PC-9 (cell line): ENCODE results near the gene DNAJC5. TPM values are rescaled to one million over a fixed set of nuclear protein-coding genes. Genes with fewer than 3 reads are reported as not detected.

Experiments
- BruUV-seq: library from RNA; stranded (reverse); fragments of 400-500 nt; replicated peaks from 2 replicates; lab custom pipeline; 2021; lab: Mats Ljungman, UMichigan
- CTCF ChIA-PET: fragments of 300-600 bp; sonication (Branson Sonifier 250); formaldehyde crosslinking; loops from one replicate; lab custom pipeline; 2022; ENCODE audit warnings: antibody characterized with exemption; lab: Charles Lee
- POLR2A ChIA-PET: fragments of 300-600 bp; sonication (Branson Sonifier 250); formaldehyde crosslinking; loops from one replicate; lab custom pipeline; 2022; ENCODE audit warnings: antibody characterized with exemption; ENCODE audit not compliant: unreplicated experiment; lab: Charles Lee
- DNase-seq, 2 experiments: peaks; one replicate each; pipeline versions ENCODE4 v3.0.0 to v3.0.0-alpha.2; 2015 to 2022; ENCODE audit warnings: mixed read lengths in 1 of 2
- H2AFZ ChIP-seq: fragments of 200-600 bp; sonication (generic); 2 replicates; pipeline ENCODE4 v1.8.1; 2017; ENCODE audit warnings: antibody characterized with exemption
- H3F3A ChIP-seq: fragments of 200-600 bp; sonication (generic); 2 replicates; pipeline ENCODE4 v1.8.1; 2017; ENCODE audit warnings: antibody characterized with exemption, mild to moderate bottlenecking, low read depth; ENCODE audit not compliant: insufficient read depth
- H3K27ac ChIP-seq: fragments of 200-600 bp; sonication (generic); 2 replicates; pipeline ENCODE4 v1.6.1; 2016; ENCODE audit warnings: mixed run types
- H3K27me3 ChIP-seq: fragments of 200-600 bp; sonication (generic); 2 replicates; pipeline ENCODE4 v1.6.1; 2016; ENCODE audit warnings: low read depth, mixed run types; ENCODE audit not compliant: insufficient read depth
- H3K36me3 ChIP-seq: fragments of 200-600 bp; sonication (generic); 2 replicates; pipeline ENCODE4 v1.6.1; 2016; ENCODE audit warnings: low read depth, mixed run types
- H3K4me1 ChIP-seq: fragments of 200-600 bp; sonication (generic); replicated peaks from 2 replicates; pipeline ENCODE4 v1.6.1; 2016; ENCODE audit warnings: mixed run types; ENCODE audit not compliant: insufficient read depth
- H3K4me2 ChIP-seq: fragments of 200-600 bp; sonication (generic); 2 replicates; pipeline ENCODE4 v1.6.1; 2017; ENCODE audit warnings: mixed run types
- H3K4me3 ChIP-seq: fragments of 200-600 bp; sonication (generic); 2 replicates; pipeline ENCODE4 v1.6.1; 2016; ENCODE audit warnings: mixed run types
- H3K79me2 ChIP-seq: fragments of 200-600 bp; sonication (generic); 2 replicates; pipeline ENCODE4 v1.6.1; 2017; ENCODE audit warnings: low read depth, mixed run types
- H3K9me2 ChIP-seq: fragments of 200-600 bp; sonication (generic); 2 replicates; pipeline ENCODE4 v1.8.1; 2017; ENCODE audit warnings: mild to moderate bottlenecking; ENCODE audit not compliant: insufficient read depth
- H3K9me3 ChIP-seq: fragments of 200-600 bp; sonication (generic); 2 replicates; pipeline ENCODE4 v1.8.1; 2016; ENCODE audit warnings: low read depth; ENCODE audit not compliant: insufficient read depth
- H4K20me1 ChIP-seq: fragments of 200-600 bp; sonication (generic); 2 replicates; pipeline ENCODE4 v1.8.1; 2017; ENCODE audit not compliant: insufficient read depth
- CTCF ChIP-seq: fragments of 200-600 bp; sonication (generic); conservative IDR thresholded peaks from 2 replicates; pipeline ENCODE4 v1.6.1; 2017; ENCODE audit warnings: mixed run types, antibody characterized with exemption, mild to moderate bottlenecking, moderate library complexity
- EZH2 ChIP-seq: fragments of 200-600 bp; sonication (generic); IDR thresholded peaks from 2 replicates; pipeline ENCODE4 v1.8.0; 2017; ENCODE audit warnings: antibody characterized with exemption, low read depth
- intact Hi-C: fragments of 100-400 bp; cut with micrococcal nuclease; formaldehyde crosslinking; loops from one replicate; pipeline ENCODE4 v1.10.0; 2022; ENCODE audit not compliant: unreplicated experiment
- total RNA-seq: library from RNA; stranded (reverse); gene quantifications from 2 replicates; pipeline ENCODE4 v1.2.3, GENCODE V29; 2021

The DNAJC5 gene
- total RNA-seq, 1 experiment from 2014 or later = 48.1 TPM

- H3F3A ChIP-seq = peaks cover 63% of the 10 kb centered on the region
- no peaks in the 10 kb centered on the region for H3K9me2 ChIP-seq
- H3K9me3 ChIP-seq = no peaks in the 10 kb centered on the region
- no peaks in the 10 kb centered on the region for H3K27me3 ChIP-seq
- no peak overlapping the region for H2AFZ ChIP-seq
- H3K36me3 ChIP-seq = peaks cover 49% of the 10 kb centered on the region
- H3K27ac ChIP-seq = peak overlapping the region; percentile 92; the same call in 1 of the 2 replicates
- TF ChIP-seq EZH2 (no peak), CTCF (no peak)
- intact Hi-C loops = no loop called here
- peaks cover 48% of the 10 kb centered on the region for H4K20me1 ChIP-seq
- H3K4me1 ChIP-seq = peaks cover 63% of the 10 kb centered on the region
- no TSS peak for BruUV-seq
- ChIA-PET CTCF (no interaction called here), POLR2A (no interaction called here)
- no peak overlapping the region for H3K4me3 ChIP-seq
- DNase-seq = no peak
- H3K79me2 ChIP-seq = peaks cover 56% of the 10 kb centered on the region
- H3K4me2 ChIP-seq = no peak overlapping the region
Measured at GRCh38 chr20:63886921-63887320, 8.0 kb upstream of the DNAJC5 start.

DNA sequence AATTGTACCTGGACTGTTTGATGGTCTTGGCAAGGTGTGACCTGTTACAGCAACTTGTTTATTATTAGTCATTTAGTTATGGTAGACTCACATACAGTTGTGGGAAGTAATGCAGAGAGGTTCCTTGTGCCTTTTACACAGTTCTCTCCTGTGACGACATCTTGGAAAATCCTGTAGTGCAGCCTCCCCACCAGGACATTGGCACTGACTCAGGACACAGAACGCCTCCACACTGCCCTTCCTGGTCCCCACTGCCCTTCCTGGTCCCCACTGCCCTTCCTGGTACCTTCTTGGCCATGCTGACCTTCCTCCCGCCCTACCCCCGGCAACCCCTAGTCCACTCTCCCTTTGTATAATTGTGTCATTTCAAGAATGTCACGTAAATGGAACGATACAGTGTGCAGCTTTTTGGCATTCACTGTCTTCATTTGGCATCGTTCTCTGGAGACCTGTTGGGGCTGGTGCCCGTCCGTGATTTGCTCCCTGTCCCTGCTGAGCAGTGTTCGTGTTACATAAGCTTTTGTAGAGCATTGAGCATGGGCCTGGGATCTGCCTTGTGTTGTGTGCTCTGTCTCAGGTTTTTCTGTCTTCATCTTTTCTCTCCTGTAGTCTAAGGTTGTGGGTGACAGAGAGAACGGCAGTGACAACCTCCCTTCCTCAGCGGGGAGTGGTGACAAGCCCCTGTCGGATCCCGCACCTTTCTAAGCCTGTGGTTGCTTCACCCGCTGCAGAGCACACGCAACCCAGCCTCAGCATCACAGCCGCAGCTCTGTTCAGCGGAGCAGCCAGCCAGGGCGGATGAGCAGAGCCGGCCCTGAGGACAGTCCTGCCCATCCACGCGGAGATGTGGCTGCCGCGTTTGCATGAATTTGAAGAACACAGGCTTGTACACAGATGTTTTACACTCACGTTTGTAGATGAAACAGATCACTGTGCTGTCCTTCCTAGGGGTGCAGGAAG, 5.4 kb upstream of the DNAJC5 start:
- POLR2A ChIA-PET = interaction anchor here (0.7 kb wide), 1 partner anchor 149 kb away, joined by 3 read pairs; no protein-coding TSS in a partner anchor
- Histone ChIP-seq H3K27ac (peak overlapping the region; percentile 92), H3K79me2 (peaks cover 49% of the 10 kb centered on the region), H3K4me3 (0 out of 2 replicates have a peak overlapping the region, but pooled peaks have one; percentile 9), H3K4me2 (peak overlapping the region; percentile 72), H3K9me2 (no peaks in the 10 kb centered on the region), H3K27me3 (no peaks in the 10 kb centered on the region), H3K4me1 (peaks cover 69% of the 10 kb centered on the region), H2AFZ (no peak overlapping the region), H4K20me1 (peaks cover 24% of the 10 kb centered on the region), H3K36me3 (peaks cover 44% of the 10 kb centered on the region), H3F3A (peaks cover 77% of the 10 kb centered on the region), H3K9me3 (no peaks in the 10 kb centered on the region)
- peak; percentile 45 to 95 for DNase-seq
- TF ChIP-seq CTCF = no peak
- TF ChIP-seq EZH2 = no peak
- CTCF ChIA-PET = no interaction called here
- BruUV-seq = no TSS peak
- intact Hi-C loops = no loop called here

GRCh38 chr20:63890201-63890576, 4.7 kb upstream of the DNAJC5 start:
- no peaks in the 10 kb centered on the region for H3K9me2 ChIP-seq
- H3K79me2 ChIP-seq = peaks cover 43% of the 10 kb centered on the region
- ChIA-PET POLR2A (interaction anchor here (0.7 kb wide), 1 partner anchor 150 kb away, joined by 3 read pairs; no protein-coding TSS in a partner anchor), CTCF (no interaction called here)
- H3K27ac ChIP-seq = peak overlapping the region; percentile 92
- BruUV-seq = no TSS peak
- no peak overlapping the region for H2AFZ ChIP-seq
- H4K20me1 ChIP-seq = peaks cover 17% of the 10 kb centered on the region
- TF ChIP-seq CTCF (no peak), EZH2 (no peak)
- no peaks in the 10 kb centered on the region for H3K9me3 ChIP-seq
- H3K36me3 ChIP-seq = peaks cover 40% of the 10 kb centered on the region
- peaks cover 71% of the 10 kb centered on the region for H3F3A ChIP-seq
- H3K4me3 ChIP-seq = no peak overlapping the region
- DNase-seq = peak in 1 of 2 experiments; percentile 62
- H3K4me2 ChIP-seq = peak overlapping the region; percentile 72
- H3K4me1 ChIP-seq = peaks cover 62% of the 10 kb centered on the region
- H3K27me3 ChIP-seq = no peaks in the 10 kb centered on the region
- intact Hi-C loops = no loop called here
